DMS153 treated with DMSO at 0.1 percent for 48 hours (cell line): ENCODE measurements around the gene TEX261.

Source experiments
- DNase-seq: peaks from one replicate; lab custom pipeline; 2025; ENCODE audit not compliant: unreplicated experiment; lab: John Stamatoyannopoulos, UW

Gene TEX261

DNA sequence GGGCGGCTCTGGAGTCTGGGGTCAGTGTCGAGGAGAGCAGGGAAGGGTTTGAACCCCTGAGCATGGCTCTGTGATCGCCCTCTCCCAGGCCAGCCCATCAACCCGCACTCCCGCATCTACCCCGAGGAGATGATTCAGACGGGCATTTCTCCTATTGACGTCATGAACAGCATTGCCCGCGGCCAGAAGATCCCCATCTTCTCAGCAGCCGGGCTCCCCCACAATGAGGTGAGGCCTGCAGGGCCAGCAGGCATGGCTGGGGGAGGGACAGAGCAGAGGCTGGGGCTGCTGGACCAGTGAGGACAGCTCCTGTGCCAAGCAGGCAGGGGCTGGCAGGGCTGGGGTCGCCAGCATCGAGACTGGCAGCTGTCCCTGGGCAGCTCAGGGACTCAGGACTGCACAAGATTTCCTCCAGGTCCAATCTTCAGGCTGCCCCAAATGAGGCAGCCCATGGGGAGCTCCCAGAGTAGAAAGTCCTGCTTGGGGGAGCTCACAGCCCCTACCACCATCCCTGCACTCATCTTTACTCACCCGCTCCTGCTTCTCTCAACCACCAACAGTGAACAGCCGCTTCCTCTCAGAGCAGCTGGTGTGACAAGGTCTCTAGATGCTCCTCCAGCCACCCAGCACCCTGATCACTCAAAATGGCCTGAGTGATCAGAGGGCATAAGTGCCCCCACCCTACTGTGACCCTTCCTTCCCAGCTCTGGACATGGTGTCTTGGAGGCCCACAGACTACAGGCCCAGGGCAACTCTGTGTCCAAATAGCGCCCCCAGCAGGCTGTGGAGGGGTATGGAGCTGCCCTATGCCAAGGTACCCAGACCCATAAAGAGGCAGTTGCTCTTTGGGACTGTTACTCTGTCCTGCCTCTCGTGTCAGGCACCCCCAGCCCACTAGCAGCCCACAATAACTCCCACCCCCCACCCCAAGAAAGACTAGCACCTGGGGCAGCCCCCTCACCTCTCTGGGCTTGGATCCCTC is 34.5 kb downstream of the TEX261 start:
- DNase-seq, result no peak

DNA sequence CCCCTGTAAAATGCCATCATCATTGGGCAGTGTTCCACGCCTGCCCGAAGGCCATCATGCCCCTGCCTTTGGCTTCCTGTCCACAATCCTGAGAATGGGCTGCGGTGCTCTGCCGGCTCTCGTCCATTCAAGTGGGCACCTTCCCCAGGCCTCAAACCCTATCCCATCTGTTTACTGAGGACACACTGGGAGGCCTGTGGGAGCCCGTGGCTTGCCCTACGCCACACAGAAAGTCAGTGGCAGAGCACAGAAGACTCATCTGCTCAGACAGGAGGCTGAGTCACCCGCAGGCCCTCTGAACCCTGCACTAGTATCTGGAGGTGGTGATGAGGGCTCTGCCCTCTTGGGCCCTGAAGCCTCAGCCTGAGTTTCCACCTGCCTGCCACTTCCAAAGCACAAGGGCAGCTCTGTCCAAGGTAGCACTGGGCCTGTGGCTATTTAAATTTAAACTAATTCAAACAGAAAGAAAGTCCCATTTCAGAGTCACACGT is 35.4 kb downstream of the TEX261 start:
- DNase-seq, result no peak

DNA sequence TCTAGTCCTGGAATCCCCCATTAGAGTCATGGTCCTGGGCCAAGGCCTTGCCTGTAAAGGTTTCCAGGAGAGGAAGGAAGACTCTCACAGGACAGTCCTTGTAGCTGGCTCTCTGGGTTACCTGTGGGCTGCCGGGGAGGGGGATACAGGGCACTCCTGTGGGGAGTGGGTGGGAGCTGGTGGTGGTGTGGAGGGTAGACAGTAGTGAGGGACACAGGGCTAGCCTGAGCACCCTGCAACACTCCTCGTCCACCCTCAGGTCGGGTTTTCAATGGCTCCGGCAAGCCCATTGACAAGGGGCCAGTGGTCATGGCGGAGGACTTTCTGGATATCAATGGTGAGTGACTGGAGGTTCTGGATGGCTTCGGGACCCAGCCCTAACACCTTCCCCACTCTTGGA is 35.9 kb downstream of the TEX261 start:
- DNase-seq, result no peak

DNA sequence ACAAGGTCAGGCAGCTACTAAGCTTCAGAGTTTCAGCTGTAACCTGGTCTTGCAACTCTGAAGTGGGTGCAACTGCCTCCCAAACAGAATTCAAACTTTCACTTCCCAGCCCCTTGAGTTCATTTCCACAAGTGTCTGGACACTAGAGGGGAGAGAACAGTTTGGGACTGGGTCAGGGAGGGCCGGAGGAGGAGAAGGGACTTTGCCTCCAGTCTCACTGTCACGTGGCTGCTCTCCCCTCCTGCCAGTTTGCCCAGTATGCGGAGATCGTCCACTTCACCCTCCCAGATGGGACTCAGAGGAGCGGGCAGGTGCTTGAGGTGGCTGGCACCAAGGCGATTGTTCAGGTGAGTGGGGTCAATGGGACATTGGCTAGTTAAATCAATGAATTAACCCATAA is 36.9 kb downstream of the TEX261 start:
- DNase-seq, result no peak

DNA sequence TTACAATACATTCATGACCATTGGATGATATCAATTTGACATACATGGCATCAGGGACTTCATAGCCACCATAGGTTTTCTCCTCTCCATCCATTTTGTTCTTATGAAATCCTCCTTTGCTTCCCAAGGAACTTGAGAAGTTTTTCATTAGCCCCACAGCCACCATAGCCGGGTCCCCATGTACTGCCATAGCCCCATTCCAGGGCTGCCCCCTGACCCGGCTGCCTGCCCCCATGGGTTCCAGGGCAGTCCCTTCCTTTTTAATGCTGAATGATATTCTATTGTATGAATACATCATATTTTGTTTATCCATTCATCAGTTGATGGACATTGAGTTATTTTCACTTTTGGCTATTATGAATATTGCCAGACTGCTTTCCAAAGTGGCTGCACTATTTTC is 38.5 kb downstream of the TEX261 start:
- DNase-seq, result no peak

DNA sequence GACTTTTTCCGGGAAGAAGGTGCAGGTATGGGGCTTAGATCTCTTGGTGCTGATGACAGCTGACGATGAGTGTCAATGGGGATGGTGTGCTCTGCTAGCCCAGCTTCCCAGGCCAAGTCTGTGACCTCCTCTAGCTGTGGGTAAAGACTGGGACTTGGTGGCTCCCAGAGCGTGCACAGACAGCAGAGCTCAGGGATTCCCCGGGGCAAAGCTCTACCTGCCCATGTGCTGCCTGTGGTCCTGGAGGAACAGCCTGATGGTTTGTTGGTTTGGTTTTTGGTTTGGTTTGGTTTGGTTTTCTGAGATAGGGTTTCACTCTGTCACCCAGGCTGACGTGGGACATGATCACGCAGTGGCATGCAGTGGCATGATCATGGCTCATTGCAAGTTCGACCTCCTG is 39.8 kb downstream of the TEX261 start:
- no peak for DNase-seq

DNA sequence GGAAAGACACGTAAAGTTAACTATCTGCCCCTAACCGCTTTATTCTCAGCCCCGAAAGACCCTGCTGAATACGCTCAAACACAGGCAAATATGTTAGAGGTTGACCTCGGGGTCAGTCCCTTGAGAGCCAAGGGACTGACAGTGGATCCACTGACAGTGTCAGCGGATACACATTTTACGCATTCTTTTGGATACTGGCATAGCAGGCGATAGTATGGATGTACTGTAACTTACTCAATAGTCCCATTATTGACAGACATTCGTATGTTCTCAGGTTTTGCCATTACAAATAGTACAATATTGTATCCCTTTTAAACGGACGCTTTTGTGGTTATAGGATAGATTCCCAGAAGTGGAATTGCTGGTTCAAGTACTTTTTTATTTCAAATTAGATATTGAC is 45.6 kb downstream of the TEX261 start:
- DNase-seq, result no peak

DNA sequence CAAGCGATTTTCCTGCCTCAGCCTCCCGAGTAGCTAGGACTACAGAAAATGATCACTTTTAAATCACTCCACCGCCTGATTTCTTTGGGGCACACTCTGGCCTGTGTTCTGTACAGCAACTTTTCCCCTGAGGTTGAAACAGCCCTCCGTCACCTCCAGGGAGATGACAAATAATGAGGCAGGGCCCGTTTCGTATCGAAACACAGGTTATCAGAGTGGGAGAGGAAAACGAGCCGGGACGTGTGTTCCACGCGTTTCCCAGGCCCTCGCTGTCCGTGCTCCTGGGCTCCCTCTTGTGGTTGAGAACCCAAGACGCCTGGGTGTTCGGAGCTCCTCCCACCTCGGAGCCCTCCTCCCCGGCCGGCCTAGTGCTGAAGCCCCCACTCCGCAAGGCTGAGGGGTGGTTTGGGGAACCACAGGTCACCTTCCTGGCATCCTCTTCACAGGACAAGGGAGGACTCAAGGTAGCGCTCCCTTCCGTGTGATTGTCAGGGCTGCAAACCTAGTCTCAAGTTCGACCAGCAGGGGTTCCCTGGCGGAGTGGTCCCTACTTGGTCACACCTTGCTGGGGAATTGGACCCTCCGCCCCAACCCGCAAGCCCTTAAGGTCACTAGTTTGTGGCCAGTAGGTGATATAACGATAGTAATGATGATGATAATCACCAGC is 46.2 kb downstream of the TEX261 start:
- DNase-seq, result peak; percentile 40

DNA sequence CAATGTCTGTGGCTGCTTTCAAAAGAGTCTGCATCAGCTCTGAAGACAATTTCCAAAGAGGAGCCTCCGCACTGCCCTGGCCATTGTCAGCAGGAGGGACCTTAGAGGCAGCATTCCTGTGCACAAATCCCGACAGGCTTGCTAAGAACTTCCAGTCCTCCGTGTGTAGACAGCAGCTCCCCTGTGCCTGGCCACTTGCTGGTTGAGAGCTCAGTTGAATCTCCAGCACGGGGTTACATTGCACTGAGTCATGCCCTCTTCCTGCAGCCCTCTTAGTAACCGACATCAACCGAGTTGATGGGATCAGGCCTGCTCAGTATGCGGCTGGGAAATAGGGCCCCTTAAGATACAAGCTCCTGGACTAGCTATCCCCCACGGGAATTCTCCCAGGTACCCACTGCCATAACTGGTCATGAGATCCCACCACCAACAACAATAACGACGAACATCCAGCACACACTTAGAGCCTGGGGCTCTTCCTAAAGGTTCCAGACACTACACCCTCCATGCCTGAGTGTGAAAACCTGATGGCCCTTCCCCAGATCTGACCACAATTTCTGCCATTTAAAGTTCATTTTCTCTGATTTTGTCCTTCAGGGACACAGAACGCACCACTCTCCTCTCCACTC is 47.0 kb downstream of the TEX261 start:
- DNase-seq, result no peak

DNA sequence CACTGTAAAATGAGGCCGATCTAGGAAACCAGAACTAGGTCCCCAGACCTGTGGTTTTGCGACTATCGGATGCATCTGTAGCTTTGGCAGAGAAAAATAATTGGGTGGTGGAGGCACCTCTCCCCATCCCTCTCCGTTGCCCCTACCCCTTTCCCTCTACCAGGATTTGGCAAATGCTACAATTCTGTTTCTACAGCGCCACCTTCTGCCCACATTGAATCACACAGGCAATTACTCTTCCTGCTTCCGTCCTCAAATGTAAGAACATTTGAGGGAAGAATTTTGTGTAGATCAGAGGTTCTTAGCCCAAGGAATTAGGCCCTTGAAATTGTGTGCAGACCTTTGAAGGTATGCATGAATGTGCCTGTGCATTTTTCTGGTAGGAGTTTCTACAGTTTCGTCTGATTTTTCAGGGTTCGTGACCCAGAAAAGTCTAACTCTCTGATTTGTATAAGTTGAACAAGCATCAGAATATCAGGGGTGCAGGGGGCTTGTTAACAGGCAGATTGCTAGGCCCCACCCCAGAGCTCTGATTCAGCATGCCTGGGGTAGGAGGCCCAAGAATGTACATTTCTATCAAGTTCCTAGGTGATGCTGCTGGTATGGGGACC is 47.7 kb downstream of the TEX261 start:
- DNase-seq, result peak; percentile 37

DNA sequence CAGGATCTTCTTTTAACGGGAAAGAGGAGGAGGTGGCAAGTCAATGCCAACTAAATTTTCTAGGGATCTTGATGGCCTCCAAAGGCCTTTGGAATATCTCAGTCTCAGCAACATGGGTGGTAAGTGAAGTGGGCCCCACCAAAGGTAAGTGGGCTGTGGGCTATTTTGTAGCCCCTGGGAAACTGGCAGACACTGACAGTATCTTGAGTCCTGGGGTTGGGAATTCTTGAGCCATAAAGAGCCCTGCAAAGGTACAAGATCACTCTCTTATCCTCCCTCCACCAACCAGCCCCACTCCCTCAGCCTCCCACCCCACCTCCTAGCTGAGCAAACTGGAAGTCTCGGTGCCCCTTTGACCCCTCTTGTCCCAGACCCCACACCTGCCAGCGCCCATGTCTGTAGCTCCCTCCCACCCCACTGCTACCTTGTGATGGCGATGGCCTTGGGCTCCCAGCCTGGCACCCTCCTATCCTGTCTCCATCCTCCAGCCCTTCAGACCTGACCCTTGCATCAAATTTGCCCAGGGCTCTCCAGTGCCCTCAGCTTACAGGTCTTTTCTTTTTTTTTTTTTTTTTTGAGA is 50.5 kb downstream of the TEX261 start:
- no peak for DNase-seq

DNA sequence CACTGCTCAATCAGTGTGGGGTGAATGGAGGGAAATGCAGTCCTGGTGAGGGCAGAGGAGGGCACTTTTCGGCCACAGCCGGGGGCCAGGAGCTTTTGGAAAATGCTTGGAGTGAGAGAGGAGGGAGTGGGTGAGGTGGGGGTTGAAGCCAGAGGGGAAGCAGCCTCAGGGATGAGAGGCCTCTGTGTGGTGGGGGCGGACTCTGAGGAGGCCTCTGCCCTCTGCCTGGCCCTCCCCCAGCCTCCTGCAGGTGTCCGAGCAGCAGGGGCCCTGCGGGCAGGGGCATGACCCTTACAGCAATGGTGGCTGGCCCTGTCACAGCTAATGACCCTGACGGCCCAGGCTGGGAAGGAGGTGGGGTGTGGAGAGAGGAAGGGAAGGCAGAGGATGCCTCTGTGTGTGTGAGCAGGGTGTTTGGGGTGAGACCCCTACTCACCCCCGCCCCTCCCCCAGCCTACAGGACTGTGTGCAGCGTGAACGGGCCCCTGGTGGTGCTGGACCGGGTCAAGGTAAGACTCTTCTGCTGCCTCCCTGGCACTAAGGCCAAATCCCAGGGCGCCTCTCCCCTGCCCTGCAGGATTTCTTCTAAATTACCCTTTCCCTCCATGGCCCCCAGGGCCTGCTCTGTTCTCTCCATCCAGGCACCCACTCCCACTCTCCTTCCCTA is 51.3 kb downstream of the TEX261 start:
- DNase-seq, result no peak

DNA sequence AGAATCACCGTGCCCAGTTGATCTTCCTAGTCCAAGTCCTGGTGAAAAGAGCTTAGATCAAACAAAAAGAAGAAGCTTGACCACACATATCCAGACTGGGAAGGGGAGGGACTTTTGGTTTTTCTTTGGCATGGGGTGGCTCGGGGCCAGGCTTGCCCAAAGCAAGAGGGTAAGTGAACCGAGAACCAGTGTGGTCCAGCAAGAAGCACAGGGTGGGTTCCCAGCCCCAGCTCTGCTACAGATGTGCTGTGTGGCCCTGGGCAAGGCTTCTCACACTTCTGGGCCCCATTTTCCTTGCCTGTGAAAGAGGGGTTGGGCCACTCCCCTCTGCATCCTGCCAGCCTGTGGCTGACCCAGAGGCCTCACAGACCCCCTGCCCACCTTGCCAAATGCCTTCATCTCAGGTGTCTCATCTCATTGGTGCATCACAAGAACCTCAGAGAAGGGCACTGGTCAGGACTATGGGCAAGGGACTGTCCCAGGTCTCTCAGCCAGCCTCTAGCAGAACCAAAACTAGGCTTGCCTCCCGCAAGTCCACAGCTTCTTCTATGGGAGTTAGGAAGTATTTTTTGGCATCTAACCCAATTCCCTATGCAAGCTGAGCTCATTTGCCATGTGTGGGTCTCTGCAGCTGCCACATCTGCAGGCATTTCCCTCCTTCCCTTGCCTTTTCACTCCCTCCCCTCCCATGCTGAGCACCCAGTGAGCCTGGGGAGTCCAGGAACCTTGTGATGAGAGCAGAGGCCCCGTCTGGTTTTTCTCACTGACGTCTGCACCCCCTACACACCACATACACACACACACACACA is 52.1 kb downstream of the TEX261 start:
- no peak for DNase-seq

DNA sequence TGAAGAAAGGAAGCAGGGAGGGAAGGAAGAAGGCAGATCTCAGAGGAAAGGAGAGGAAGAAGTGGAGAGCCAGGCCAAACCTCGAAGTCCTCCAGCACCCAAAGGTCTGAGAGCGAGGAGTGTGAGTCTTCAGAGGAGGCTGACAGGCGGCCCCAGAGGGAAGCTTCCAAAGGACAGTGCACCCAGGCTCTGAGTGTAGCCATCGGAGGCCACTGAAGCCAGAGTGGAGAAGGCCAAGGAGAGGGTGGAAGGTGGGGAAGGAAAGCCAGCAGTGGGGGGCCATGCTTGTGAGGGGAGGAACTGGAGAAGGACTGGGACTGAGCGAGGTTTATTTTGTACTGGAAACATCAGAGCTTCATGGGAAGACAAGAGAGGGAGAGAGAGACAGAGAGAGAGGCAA is 53.0 kb downstream of the TEX261 start:
- no peak for DNase-seq

DNA sequence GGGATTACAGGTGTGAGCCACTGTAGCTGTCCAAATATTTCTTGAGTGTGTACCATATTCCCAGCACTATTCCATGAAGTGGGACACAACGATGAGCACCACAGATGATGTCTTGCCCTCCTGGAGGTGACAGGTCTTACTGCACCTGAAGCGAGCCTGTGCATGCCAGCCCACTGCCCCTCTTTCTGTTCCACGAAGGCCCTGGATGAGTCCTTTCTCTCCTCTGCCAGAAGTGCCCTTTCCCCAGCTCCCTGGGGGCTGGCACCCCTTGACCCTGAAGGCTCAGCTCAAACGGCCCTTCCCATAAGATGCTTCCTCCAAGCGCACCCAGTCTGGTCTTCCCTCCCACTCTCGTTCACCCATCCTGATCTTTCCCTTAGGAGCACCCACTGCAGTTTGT is 53.5 kb downstream of the TEX261 start:
- no peak for DNase-seq

DNA sequence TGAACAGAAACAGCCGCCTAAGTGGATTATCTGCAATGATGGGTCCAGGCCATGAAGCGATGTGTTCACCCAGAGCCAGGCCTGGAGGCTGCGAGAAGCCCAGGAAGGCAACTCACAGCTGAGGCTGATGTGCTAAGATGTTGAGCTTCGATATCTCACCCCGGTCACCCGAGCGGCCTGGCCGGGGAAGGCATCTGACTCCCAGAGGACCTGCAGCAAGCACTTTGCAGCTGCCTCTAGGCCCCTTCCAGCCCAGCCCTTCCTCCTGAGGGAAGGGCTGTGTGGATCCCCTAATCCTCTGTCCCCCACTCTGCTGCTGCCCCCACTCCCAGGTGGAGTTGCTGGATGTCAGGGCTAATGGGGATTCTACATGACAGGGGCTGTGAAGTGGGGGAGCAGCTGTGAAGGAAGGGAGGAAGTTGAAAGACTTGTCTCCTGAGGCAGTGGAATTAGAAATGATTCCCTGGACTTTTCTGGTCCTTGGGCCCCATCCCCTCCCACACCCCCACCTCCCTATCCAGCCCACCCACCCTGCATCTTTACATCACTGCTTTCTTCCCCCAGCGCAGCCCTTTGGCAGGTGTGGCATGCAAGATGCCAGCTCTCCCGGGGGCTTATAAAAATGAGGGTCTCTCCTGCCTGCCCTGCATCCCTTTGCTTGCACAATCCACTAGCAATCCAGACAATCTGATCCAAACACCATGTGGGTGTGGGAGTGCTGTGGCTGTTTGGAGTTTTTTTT is 54.7 kb downstream of the TEX261 start:
- no peak for DNase-seq

DNA sequence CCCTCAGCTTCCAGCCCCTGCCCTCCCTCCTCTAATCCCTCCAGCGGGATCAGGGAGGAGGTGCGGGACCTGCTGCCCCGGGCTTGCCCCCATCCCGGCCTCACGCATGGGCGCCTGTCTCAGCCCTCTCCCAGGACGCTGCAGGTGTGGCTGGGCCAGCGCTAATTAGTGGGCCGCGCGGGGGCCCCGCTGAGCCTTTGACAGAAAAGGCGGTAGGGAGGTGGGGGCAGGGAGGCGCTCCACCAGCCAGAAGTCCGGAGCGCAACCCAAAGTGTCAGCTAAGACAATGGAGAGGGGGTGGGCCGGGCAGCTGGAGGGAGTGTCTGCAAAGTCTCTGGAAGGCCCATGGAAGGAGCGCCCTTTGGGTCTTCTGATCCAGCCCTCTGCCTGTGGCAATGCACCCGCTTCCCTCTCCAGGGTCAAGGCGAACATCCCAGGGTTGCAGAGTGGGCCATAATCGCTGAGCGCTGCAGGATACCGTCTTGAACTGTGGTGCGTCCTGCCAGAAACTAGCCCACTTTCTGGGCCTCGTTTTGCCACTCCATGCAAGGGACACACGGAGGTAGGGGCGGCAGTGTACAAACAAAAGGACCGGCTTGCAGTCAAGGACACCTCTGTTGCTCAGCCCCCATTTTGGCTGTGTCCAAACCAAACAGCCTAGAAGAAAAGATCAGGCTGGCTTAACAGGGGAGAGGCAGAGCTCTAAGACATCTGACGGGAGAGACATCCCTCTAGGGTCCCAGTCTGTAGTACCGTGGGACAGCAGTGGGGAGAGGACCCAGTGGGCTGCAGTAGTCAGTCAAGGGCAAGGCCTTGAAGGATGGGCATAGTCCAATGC is 55.5 kb downstream of the TEX261 start:
- no peak for DNase-seq

DNA sequence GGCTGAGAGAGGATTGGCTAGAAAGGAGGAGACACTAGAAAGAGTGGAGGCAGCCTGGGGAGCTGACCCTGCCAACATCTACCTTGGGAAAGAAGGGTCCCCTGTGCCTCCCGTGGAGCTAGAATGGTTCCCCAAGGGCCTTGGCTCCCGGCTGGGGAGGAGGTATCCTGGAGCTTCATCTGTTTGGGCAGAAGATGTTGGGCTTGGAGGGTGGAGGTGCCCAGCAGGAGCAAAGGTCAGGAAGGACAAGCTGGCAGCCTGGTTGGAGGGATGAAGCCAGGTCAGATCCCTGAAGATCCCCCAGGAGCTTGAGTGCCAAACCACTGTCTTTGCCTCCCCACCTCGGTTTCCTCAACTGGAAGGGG is 56.1 kb downstream of the TEX261 start:
- DNase-seq, result no peak
